Sigmoid colon (tissue), 4 donors: ENCODE results near the gene TTC12.

Experiments used
- POLR2A ChIP-seq, 2 donors: fragments of 450-650 bp; IDR thresholded peaks; one replicate each; pipeline ENCODE4 v1.6.1; 2016; ENCODE audit warnings: antibody characterized with exemption in 2 of 2, mild to moderate bottlenecking in 2 of 2, moderate library complexity in 2 of 2
- POLR2AphosphoS5 ChIP-seq, 4 donors: sonication (generic); formaldehyde crosslinking; IDR thresholded peaks; one replicate each; pipeline ENCODE4 v1.6.1; 2017; ENCODE audit warnings: antibody characterized with exemption in 4 of 4

GRCh38 chr11:113305440-113306336, 8.7 kb upstream of the TTC12 start:
- no peak for TF ChIP-seq POLR2A (IDR thresholded peaks at IDR 0.05)
- TF ChIP-seq POLR2AphosphoS5 (IDR thresholded peaks at IDR 0.05): no peak
